D721Med (cell line): ENCODE results near the gene CAMK2A.

Experiments
- DNase-seq: peaks from one replicate; pipeline ENCODE4 v3.0.0; 2011; ENCODE audit warnings: low spot score; ENCODE audit not compliant: insufficient read length
- FAIRE-seq: peaks from 2 replicates; lab custom pipeline; 2011; peaks lifted over from hg19 to GRCh38; lab: Jason Lieb, UNC
- TF ChIP-seq, protein P1 (sequence below): IDR thresholded peaks from 2 replicates; pipeline ENCODE4 v1.5.1; 2012; ENCODE audit warnings: mild to moderate bottlenecking, control low read depth; ENCODE audit not compliant: insufficient read depth; ENCODE audit errors: missing control alignments

Gene CAMK2A

DNA sequence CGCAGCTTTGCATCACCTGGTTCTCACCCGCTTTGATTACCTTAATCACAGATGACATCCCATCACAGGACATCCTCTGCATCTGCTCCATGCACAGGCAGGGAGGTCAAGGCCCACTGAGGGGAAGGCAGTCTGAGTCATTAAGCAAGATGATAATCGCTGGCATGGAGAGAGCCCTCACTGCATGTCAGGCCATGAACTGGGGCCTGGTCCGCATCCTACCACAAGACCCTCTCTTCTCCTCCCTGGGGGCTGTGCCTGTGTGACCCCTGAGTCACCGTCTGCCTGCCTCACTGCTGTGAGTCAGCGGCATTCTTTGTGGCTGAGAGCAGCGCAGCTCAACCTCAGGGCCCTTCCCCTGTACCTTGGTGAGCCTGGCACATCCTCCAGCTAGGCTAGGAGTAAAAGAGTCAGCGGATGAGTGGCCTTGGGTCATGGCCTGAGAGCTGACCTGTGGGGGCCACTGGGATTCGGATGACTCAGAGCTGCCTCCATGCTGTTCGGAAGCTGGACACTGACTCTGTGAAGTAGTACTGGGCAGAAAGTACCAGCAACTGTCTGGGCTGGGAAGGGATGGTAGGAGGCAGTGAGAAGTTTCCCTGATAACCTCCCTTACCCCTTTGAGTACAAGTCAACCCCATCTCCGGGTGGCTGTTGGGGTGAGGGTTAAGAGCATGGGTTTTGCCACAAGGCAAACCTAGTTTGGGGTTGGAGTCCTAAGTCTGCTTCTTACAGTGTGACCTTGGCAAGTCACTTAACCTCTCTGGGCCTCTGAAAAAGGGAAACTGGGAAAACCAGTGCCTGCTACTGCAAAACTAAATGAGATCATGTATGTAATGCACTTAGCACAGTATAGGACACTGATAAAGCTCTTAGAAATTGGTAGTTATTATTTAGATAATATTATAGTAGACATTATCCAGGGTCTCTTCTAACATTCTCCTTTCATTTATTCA lies 27.8 kb upstream of the CAMK2A start:
- DNase-seq: no peak
- FAIRE-seq: no peak
- TF ChIP-seq, protein P1, sequence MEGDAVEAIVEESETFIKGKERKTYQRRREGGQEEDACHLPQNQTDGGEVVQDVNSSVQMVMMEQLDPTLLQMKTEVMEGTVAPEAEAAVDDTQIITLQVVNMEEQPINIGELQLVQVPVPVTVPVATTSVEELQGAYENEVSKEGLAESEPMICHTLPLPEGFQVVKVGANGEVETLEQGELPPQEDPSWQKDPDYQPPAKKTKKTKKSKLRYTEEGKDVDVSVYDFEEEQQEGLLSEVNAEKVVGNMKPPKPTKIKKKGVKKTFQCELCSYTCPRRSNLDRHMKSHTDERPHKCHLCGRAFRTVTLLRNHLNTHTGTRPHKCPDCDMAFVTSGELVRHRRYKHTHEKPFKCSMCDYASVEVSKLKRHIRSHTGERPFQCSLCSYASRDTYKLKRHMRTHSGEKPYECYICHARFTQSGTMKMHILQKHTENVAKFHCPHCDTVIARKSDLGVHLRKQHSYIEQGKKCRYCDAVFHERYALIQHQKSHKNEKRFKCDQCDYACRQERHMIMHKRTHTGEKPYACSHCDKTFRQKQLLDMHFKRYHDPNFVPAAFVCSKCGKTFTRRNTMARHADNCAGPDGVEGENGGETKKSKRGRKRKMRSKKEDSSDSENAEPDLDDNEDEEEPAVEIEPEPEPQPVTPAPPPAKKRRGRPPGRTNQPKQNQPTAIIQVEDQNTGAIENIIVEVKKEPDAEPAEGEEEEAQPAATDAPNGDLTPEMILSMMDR: no peak

DNA sequence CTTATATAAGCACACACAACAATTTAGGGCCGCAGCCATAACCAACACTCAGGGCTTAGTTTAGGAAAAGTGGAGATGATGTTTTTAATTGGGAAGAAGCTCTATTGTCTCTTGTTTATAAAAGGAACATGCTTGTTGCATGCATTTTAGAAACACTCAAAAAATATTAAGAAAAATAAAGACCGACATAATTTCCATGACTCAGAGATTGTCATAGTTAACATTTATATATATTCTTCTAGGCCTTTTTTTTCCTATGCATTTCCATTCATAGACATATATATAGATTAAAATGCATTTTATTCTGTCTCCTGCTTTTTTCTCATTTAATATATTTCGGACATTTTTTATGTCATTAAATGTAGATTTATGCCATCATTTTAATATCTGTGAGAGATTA lies 26.7 kb upstream of the CAMK2A start:
- no peak for DNase-seq
- FAIRE-seq: no peak
- TF ChIP-seq, protein P1: no peak

DNA sequence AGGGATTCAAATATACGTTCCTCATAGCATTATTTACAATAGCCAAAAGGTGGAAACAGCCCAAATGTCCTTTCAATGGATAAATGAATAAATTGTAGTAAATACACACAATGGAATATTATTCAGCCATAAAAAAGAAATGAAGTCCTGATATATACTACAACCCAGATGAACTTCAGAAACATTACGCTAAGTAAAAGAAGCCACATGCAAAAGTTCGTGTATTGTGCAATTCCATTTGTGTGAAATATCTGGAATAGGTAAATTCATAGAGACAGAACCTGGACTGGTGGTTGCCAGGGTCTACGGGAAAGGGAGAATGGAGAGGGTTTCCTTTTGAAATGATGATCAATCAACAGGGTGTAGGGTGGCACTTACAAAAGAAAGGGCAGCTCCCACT lies 25.7 kb upstream of the CAMK2A start:
- DNase-seq: no peak
- FAIRE-seq: no peak
- TF ChIP-seq, protein P1: no peak

DNA sequence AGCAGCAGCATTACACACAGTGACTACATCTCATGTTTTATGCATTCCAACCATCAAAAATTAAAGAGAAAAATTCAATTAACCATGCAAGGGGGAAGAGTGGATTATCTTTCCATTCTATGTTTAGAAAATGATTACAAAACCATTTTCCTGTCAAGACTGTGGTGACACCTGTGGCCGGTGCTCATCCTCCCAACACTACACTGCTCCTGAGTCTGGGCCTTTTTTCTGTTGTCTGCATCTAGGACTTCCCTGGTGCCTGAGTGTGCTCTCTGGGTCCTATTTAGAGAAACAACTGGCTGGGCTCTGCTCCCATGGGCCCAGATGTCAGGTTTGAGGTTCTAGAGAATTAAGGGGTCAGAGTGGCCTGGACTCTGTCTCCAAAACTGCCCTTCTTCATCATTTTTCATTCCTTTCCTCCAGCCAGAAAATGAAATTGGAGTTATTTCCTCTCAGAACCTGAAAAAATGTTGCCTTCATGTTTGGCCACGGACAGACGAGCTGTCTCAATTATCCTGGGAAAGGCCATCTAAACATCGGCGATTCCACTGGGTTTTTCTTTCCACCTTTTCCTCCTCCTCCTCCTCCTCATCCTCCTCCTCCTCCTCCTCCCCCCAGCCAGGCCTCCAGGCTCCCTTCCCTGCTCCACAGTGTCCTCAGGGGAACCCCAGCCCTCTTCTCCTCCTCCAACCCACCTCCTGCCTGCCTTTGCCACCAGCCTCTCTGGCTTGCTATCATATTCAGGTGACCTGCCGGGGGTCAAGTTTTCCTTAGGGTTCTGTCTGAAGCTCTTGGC lies 24.5 kb upstream of the CAMK2A start:
- FAIRE-seq (no peak), DNase-seq (no peak)
- TF ChIP-seq, protein P1: no peak

DNA sequence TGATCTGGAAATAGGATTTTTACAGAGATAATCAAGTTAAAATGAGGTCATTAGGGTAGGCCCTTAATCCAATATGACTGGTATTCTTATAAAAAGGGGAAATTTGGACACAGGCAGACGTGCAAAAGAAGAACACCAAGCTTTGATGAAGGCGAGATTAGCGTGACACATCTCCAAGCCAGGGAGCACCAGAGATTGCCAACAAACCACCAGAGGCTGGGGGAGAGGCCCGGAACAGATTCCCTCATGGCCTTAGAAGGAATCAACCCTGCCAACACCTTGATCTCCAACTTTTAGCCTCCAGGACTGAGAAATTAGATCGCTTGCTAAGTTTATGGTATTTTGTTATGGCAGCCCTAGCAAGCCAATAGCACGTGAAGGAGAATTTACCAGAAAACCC lies 23.9 kb upstream of the CAMK2A start:
- no peak for FAIRE-seq
- DNase-seq: no peak

DNA sequence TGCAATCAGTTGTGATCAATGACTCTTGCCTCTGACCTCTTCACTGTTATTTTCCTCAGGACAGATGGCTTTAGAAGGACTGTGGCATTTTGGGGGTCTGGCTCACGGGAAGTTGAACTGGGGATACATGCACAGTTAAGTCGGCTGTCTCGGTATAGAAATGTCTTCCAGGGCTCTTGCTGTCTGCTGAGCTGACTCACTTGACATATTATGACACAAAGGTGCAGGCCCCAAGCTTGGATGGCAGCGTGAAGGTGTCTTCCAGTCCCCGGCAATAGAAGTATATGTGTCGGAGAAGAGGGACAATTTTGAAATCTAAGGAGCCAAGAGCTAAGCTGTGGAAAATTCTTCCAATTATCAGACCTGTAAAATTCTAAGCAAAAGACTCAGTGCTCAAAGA lies 22.9 kb upstream of the CAMK2A start:
- TF ChIP-seq, protein P1: no peak
- DNase-seq (no peak), FAIRE-seq (no peak)

More for the DNA sequence above, 23.9 kb upstream of the CAMK2A start:
- TF ChIP-seq, protein P1: no peak
